GM23338 (cell line): ENCODE measurements around the gene IRF8. TPM values are rescaled to one million over a fixed set of nuclear protein-coding genes. Genes with fewer than 3 reads are reported as not detected.

Experiments used
- ATAC-seq: fragments of 200-7000 bp; cut with Tn5 transposase; 3 replicates; pipeline ENCODE4 v1.9.1; 2020
- DNase-seq: peaks from one replicate; pipeline ENCODE4 v3.0.0-alpha.2; 2015; ENCODE audit warnings: low spot score
- H2AFZ ChIP-seq: fragments of 200-600 bp; sonication (generic); 2 replicates; pipeline ENCODE4 v1.8.0; 2016; ENCODE audit warnings: antibody characterized with exemption, mild to moderate bottlenecking, moderate library complexity
- H3F3A ChIP-seq: fragments of 200-600 bp; sonication (generic); replicated peaks from 2 replicates; pipeline ENCODE4 v1.8.0; 2017; ENCODE audit warnings: antibody characterized with exemption, mixed run types, low read depth
- H3K27ac ChIP-seq: fragments of 200-600 bp; sonication (generic); 2 replicates; pipeline ENCODE4 v1.6.1; 2016; ENCODE audit warnings: low read depth
- H3K27me3 ChIP-seq: fragments of 200-600 bp; sonication (generic); 2 replicates; pipeline ENCODE4 v1.8.0; 2016; ENCODE audit warnings: mild to moderate bottlenecking, mixed run types, moderate library complexity; ENCODE audit not compliant: insufficient read depth
- H3K36me3 ChIP-seq: fragments of 200-600 bp; sonication (generic); 2 replicates; pipeline ENCODE4 v1.8.0; 2016; ENCODE audit warnings: mild to moderate bottlenecking; ENCODE audit not compliant: insufficient read depth
- H3K4me1 ChIP-seq: fragments of 200-600 bp; sonication (generic); 2 replicates; pipeline ENCODE4 v1.8.0; 2016; ENCODE audit warnings: mild to moderate bottlenecking, moderate library complexity; ENCODE audit not compliant: insufficient read depth
- H3K4me2 ChIP-seq: fragments of 200-600 bp; sonication (generic); 2 replicates; pipeline ENCODE4 v1.7.1; 2017; ENCODE audit warnings: mixed run types
- H3K4me3 ChIP-seq: fragments of 200-600 bp; sonication (generic); 2 replicates; pipeline ENCODE4 v1.6.1; 2016; ENCODE audit warnings: mixed run types
- H3K79me2 ChIP-seq: fragments of 200-600 bp; sonication (generic); replicated peaks from 2 replicates; pipeline ENCODE4 v1.8.0; 2017; ENCODE audit warnings: mild to moderate bottlenecking; ENCODE audit not compliant: insufficient read depth
- H3K9me2 ChIP-seq: fragments of 200-600 bp; sonication (generic); 2 replicates; pipeline ENCODE4 v1.8.0; 2017; ENCODE audit not compliant: insufficient read depth
- H4K20me1 ChIP-seq: fragments of 200-600 bp; sonication (generic); replicated peaks from 2 replicates; pipeline ENCODE4 v1.8.0; 2017; ENCODE audit warnings: mild to moderate bottlenecking; ENCODE audit not compliant: insufficient read depth
- H3K27ac Mint-ChIP-seq: 2 replicates; pipeline ENCODE4 v1.8.0; 2020; ENCODE audit warnings: inconsistent platforms, mild to moderate bottlenecking, moderate library complexity, mixed read lengths
- H3K27me3 Mint-ChIP-seq: 3 replicates; pipeline ENCODE4 v1.8.0; 2022; ENCODE audit warnings: low read depth, mild to moderate bottlenecking, moderate library complexity, mixed read lengths, inconsistent platforms; ENCODE audit not compliant: insufficient read depth, poor library complexity
- H3K36me3 Mint-ChIP-seq: 3 replicates; pipeline ENCODE4 v1.8.0; 2021; ENCODE audit warnings: low read depth, mild to moderate bottlenecking, inconsistent platforms, moderate library complexity, mixed read lengths
- H3K4me1 Mint-ChIP-seq: 3 replicates; pipeline ENCODE4 v1.8.0; 2020; ENCODE audit warnings: mild to moderate bottlenecking, inconsistent platforms, mixed read lengths
- H3K4me3 Mint-ChIP-seq: 3 replicates; pipeline ENCODE4 v1.8.0; 2021; ENCODE audit warnings: moderate library complexity, mild to moderate bottlenecking, inconsistent platforms, mixed read lengths
- H3K9me3 Mint-ChIP-seq: 3 replicates; pipeline ENCODE4 v1.8.0; 2020; ENCODE audit warnings: moderate library complexity, mild to moderate bottlenecking, inconsistent platforms, mixed read lengths
- CREB1 ChIP-seq: fragments of 250-450 bp; sonication (Bioruptor Pico); IDR thresholded peaks from 2 replicates; pipeline ENCODE4 v1.5.0; 2020; ENCODE audit warnings: low read depth, mild to moderate bottlenecking, moderate library complexity
- NANOG ChIP-seq: IDR thresholded peaks from 2 replicates; pipeline ENCODE4 v1.6.1; 2016; ENCODE audit warnings: antibody characterized with exemption, borderline replicate concordance
- REST ChIP-seq: IDR thresholded peaks from one replicate; pipeline ENCODE4 v1.6.1; 2018; ENCODE audit warnings: antibody characterized with exemption; ENCODE audit not compliant: unreplicated experiment
- STAT1 ChIP-seq: IDR thresholded peaks from one replicate; pipeline ENCODE4 v1.6.1; 2016; ENCODE audit warnings: antibody characterized with exemption; ENCODE audit not compliant: unreplicated experiment
- ZNF462 ChIP-seq: fragments of 250-450 bp; sonication (Bioruptor Pico); IDR thresholded peaks from 2 replicates; pipeline ENCODE4 v1.5.0; 2020; ENCODE audit warnings: mild to moderate bottlenecking, moderate library complexity
- polyA plus RNA-seq: library from polyadenylated mRNA; unstranded; fragments of >200 nt; fragmentation: Nextera tagmentation; extraction: Ambion mirVana; gene quantifications from 2 replicates; pipeline ENCODE4 v1.2.1, GENCODE V29; 2016
- total RNA-seq: library from RNA; depleted of rRNA; stranded (reverse); fragments of >200 nt; shearing (Covaris generic); gene quantifications from 2 replicates; pipeline ENCODE4 v1.2.3, GENCODE V29; 2014

Gene IRF8
- total and polyA plus RNA-seq, 2 experiments from 2014 or later = 0.47 to 2.8 TPM

- no peak for TF ChIP-seq ZNF462 (CRISPR knock-in tag)
- TF ChIP-seq REST = no peak
Observed at GRCh38 chr16:85914423-85914794, 15.4 kb downstream of the IRF8 start (continued).

GRCh38 chr16:85915125-85915845 lies 16.3 kb downstream of the IRF8 start:
- no peaks in the 10 kb centered on the region for H3K36me3 Mint-ChIP-seq
- peaks cover 6% of the 10 kb centered on the region for H3K4me1 ChIP-seq
- no peak for ATAC-seq
- TF ChIP-seq CREB1 (CRISPR knock-in tag) (no peak), STAT1 (no peak), ZNF462 (CRISPR knock-in tag) (no peak), NANOG (no peak)

More at GRCh38 chr16:85915125-85915845, 16.3 kb downstream of the IRF8 start:
- no peaks in the 10 kb centered on the region for H4K20me1 ChIP-seq
- Mint-ChIP-seq H3K9me3 (no peaks in the 10 kb centered on the region), H3K27ac (no peak overlapping the region), H3K27me3 (peaks cover 20% of the 10 kb centered on the region), H3K4me3 (no peak overlapping the region), H3K4me1 (peaks cover 37% of the 10 kb centered on the region)
- H3F3A ChIP-seq = no peaks in the 10 kb centered on the region
- no peak overlapping the region for H2AFZ ChIP-seq
- no peak overlapping the region for H3K4me3 ChIP-seq
- H3K79me2 ChIP-seq = no peaks in the 10 kb centered on the region
- no peaks in the 10 kb centered on the region for H3K36me3 ChIP-seq
- H3K9me2 ChIP-seq = no peaks in the 10 kb centered on the region
- DNase-seq = no peak
- no peak overlapping the region for H3K27ac ChIP-seq
- no peak overlapping the region for H3K4me2 ChIP-seq
- H3K27me3 ChIP-seq = no peaks in the 10 kb centered on the region
